Measurements from ENCODE around the gene AUH.

Gene AUH

DNA sequence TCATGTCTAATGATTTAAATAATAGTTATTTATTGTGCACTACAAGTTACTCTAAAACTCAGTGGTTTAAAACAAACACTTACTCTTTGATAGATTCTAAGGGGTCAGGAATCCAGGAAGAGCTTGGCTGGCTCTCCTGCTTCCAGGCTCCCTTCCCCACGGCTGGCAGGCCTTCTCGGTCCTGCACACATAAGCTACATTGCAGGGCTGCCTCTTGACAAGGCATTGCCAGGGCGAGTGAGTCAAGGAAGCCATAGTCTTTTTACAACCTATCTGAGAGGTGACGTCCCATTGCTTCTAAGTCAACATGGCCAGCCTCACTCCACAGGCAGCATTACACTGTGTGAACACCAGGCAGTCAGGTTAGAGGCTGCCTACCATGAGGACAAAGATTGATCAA is 119.8 kb downstream of the AUH start:
- no peak for DNase-seq

DNA sequence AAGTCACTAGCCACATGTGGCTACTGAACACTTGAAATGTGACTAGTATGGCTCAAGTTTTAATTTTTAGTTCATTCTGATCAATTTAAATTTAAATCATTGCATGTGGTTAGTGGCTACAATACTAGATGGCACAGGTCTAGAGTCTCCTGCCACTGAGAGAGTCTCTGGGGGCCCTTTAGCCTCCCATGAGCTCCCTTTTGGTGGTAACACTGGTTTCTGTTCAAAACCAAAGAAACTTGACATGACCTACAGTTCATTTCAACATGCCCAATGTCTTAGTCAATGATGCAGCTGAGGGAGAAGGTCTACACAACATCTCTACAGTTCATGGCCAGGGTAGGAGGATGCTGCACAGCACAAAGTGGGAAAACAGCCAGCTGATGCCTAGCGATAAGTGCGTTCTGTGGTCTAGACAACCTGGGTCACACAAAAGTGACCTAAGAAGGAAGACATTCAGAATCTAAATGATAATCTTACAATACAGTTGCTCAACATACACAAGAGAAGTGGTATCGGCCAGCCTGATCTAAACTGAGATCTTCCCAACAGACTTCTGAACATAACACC is 121.0 kb downstream of the AUH start:
- no peak for DNase-seq

DNA sequence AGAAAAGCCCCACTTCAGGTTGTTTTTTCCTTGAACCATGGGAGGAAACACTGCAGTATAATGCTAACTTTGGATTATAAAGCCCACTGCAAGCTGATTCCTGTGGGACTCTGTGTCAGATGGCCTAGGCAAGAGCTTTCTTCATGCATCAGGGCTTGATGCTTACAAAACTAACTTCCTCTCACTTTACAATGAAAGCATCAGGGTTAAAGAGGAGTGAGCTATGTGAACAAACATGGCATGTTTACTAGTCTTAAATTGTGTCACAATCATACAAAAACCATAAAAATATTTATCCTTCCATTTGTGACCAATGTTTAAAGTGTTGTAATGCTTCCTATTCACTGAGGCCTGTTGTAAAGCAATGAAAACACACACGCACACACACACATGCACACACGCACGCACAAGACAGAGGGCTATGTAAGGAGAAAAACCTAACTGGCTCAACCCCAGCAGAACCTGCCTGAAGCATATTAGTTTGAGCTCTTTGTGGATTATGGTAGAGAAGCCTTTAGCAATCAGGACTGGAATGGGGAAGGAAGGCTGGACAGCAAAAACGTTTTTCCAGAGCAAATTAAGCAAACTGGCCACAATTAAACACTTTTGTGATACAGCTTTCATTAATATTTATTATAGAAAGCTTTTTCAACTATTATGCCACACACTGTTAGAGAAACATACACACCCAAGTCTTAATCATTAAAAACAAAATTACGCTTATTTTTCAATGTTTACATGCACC is 122.2 kb downstream of the AUH start:
- DNase-seq = no peak

DNA sequence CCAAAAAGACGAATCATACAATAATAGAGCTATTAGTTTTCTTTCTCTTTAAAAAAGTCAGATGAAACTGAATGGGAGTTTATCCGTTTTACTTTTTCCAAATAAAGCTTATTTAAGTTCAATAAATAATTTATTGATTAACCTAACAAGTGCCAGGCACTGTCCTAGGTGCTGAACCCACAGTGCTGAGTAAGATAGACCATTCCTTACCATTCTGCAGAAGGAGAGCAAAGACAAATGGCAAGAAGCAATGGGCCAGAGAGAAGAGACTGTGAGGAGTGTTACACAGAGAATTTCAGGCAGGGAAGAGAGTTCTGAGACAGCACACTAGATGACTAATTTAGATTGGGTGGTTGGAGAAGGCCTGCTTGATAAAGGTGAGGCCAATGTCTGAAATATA is 127.2 kb downstream of the AUH start:
- no peak for DNase-seq

DNA sequence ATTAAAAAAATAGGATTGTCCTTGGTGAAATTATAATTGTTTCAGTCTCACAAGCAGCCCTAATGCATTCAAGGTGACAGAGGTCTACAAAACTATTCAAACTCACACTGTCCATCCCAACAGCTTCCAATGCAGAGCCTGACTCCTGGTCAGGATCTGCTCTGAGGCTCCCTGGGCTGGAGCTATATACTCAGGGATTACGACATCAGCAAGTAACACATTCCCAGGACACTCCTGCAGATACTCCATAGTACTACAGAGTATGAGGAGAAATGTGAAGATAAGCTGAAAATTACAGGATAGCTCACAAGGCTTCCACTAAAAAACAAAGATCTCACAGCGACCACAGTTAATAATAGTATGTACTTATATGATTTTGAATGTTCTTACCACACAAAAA is 130.1 kb downstream of the AUH start:
- no peak for DNase-seq

DNA sequence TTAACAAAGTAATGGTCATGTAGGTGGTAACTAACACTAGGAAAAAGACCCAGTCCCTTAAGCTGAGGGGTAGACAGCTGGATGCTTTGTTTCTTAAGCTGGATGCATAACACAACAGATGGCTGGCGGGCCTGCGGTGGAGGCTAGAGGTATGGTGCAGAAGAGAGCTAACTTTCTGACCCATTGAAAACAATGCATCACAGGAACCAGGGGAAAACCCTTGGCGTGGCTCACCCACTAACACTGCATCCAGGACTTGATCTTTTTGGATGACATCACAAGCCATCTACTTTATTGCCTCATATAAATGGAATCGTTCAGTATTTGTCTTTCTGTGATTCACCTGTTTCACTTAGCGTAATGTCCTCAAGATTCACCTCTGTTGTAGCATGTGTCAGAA is 138.7 kb downstream of the AUH start:
- no peak for DNase-seq

DNA sequence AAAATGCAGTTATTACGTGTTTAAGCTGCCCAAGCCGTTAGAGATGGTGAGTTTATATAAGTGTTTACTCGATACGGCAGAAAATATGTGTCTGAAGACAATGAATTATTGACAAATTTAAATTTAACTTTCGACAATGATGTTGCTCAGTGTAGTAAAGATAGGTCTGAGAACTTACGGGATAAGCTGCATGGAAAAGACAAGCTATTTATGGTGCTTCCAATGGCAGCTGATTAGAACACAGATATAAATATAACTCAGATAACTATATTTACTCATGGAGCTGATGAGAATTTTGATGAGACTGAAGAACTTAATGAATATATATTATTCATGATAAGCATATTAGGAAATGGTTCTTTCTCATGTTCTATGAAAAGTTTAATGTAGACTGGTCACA is 139.3 kb downstream of the AUH start:
- DNase-seq = no peak

DNA sequence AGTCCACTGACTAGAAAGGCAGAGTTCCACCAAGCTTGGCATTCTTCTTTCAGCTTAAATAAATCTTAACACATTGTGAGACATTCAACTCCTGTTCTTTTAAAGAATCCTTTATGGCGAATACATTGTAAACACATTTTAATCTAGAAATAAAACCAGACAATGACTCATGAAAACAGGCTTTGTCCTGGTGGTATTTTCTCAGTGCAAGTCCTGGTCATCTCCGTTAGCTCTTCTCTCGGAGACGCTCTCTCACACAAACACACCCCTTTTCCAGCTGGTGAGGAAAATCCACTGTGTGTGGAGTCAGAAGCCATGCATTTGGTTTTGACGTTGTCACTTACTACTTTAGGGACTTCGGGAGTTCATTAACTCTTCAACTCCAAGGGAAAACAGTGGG is 140.4 kb downstream of the AUH start:
- no peak for DNase-seq

DNA sequence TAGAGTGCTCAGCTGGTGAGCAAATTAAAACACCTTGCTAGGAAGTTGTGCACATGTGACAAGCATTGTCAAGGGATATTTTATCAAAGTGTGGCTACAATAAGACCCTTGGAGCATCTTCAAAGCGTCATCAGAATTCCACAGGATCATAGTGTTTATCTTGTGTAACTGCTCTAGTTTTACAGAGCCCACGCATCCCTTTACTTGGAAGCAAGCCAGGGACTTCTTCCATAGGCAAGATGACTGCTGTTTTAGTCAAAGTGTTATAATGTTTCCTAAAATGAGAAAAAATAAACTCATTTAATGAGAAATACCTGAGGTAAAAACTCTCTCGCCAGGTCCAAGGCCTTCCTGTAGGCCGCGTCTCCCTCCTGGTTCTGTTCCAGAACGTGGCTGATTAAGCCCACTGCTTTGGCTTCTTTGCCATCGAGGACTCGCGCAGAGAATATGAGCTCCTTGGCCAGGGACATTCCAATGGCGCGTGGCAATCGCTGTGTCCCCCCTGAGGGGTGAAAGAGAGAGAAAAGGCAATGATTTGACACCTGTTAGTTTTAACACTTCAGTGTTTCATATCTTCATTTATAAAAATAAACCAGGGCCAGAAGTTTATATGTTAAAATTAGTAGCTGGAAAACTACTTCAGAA is 141.1 kb downstream of the AUH start:
- no peak for DNase-seq

DNA sequence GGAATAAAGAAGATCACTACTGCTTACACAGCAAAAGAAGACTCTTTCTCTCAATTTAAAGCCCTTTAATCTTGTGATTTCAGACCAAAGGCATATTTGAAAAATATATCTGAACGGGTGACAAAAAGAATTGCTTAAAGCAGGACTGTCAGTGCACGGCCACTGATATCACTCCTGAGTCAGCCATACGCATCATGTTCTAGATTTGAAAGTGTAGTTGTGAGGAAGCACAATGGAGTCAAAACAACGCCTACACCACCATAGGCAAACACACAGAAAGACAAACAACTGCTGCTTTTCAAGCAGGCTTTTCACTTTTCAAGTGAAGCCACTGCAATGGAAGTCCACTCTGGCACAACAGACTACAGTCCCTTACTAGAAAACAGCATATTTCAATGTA is 141.7 kb downstream of the AUH start:
- no peak for DNase-seq

DNA sequence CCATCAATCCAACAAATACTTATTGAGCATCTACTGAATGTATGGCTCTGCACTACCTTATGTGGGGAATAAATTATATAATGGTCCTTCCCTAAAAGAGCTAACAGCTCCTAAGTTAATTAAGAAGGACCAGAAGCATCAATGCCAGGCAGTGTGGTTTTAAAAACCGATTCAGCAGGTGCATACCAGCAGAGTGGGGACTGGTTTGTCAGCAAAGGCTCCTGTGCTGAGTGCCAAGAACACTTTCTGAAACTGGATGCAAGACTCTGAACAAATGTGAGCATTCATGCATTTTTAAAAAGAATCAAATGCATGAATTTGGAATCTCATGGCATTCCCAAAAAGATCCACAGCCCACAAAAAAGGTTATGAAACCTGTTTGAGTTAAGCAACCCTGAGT is 142.2 kb downstream of the AUH start:
- no peak for DNase-seq

DNA sequence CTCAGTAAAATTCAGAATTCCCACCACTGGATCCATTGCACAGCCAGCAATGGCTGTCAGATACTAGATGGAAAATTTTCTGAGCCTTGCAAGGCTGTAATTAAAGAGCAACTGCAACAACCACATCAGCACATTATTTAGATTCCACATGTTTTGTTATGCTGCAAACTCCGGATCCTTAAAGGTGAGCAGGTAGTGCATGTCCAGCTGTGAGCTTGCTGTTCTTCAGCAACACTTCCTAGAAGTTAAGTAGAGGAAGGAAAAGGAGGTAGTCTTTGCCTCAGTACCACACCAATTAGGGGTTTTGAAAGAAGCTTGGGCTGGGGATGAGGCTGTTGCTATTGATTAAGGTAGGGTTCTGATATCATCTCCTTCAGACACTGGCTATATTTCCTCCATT is 144.3 kb downstream of the AUH start:
- no peak for DNase-seq

DNA sequence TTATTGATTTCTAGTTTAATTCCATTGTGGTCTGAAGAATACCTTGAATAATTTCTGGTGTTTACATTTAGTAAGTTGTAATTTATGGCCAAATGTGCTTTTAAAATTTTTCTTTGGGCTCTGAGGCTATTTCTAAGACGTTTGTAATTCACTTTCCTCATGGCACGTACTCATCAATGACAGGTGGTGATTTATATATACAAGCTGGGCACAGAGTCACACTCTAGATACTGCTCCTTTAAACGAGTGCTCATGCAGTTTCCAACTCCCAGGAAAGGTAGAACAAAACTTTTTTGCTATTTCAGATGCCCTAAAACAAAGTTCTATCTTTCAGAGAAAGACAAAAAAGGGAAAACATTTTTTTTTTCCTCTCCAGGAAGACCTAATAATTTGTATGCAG is 146.9 kb downstream of the AUH start:
- DNase-seq = no peak

DNA sequence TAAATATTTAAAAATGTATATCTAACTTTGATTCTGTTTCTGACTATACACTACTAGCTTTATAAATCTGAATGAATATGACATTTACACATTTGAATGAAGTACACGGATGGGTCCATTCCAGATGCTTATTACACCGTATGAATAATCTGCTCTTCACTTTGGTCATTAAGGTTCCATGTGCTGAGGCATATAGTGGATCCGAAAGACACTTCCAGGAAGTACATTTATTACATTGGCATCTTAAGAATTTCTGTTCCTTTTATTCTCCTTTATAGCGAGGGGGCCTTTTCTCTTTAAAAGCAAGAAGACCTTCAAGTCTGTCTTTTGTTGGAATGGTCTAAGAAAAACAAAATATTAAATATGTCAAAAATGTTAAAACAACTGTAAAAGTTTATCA is 147.6 kb downstream of the AUH start:
- DNase-seq = no peak

DNA sequence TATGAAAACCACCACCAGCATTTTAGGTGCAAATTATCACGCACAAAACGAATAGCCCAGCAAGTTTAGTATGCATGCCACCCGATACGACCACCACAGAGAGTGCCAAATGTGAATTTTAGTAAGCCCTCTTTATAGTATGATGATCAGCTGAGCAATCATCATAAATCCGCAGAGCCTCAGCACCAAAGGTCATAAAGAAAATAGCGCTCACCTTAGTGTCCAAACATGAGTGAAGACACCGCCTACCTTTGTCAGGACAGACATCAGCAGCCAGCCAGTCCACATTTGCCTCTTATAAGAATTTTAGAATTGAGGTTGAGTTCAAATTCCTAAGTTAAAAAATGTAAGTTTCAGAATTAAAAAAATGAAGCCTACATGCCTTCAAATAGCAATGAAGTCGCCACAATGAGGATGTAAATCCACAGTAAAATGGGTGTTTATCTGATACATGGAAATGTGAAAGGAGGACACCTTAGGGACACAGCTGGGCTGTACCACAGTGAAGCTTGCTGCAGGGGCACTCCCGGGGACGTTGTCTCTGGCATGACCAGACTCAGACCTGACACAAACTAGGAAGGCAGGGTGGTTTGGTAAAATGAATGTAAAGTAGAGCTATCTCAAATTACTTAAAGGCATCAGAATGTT is 149.0 kb downstream of the AUH start:
- no peak for DNase-seq

DNA sequence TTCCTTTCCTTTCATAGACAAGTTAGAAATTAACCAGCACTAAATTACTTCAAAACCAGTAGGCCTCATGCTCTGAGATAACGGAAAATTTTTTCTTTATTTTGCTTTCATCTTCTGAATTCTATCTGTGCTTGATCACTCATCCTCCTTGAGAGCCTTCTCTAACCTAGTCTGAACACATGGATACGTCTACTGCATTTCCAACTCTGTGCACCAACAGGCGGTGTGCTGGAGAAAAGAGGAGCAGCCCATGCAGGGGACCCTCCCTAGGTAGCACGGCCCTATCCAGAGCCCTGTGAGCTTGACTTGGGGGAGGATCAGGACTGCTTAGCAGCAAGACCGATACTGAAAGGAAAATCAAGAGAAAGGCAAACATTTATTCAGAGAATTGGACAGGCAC is 149.8 kb downstream of the AUH start:
- DNase-seq = no peak

DNA sequence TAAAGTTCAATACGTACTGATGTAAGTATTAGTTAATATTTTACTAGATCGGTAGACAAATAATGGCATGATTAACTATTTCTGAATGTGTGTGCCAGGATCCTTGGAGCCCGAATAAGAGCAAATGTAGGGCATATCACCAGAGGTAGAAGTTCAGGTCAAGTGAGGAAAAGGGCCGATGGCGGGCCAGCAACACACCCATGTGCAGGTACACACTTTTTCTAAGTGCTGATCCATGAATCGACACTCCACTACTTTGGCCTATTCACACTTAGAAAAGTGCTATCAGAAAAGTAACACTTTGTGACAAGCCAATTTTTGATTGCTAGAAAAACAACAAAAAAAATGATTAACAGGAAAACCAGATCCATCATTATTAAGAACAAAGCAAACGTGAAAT is 150.3 kb downstream of the AUH start:
- DNase-seq = no peak

DNA sequence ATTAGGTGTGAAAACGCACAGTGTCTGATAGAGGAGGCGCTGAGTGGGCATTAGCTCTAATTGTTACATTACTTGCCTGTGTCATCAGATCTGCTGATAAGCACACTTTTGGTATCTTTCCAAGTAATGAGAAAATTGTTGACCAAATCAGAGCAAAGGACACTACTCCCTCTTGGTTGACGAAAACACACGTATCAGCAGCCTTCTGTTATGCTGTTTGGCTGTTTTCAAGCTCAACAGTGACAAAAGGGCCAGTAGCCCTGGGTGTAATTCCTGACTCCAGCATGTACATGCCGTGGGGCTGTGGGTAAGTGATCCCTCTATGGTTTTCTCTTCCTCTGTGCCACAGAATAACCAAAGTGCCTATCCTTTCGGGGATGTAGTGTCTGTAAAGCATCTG is 151.4 kb downstream of the AUH start:
- DNase-seq = no peak

DNA sequence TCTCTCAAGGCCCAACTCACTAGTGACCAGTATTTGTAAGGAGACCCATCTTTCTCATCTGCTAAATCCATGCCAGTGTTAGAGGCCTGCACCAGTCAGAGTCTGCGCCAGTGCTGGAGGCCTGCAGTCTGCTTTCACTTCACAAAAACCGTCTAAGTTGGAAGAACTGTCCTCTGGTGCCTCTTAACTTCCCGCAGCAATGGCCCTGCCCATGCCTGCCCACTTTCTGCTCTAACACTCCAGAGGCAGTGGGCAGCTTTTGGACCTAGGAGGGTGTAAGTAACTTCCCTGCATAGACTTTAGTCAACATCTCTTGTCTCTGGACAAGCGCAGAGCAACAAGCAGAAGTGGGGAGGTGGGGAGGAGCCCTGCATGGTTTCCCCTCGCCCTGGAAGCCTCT is 152.9 kb downstream of the AUH start:
- no peak for DNase-seq

DNA sequence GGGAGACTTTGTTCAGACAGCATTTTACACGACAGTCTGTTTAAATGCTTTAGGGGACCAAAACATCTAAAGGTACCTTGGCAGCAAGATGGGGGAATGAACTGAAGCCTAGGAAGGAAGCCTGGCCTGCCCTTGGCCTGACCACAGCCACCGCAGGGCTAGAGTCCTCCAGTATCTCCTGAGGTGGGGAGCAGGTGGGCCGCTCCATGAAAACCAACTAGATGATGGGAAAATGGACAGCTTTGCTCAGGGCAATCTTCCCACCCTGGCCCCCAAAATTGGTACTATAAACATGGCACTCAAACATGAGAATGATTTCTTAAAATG is 153.3 kb downstream of the AUH start:
- no peak for DNase-seq

DNA sequence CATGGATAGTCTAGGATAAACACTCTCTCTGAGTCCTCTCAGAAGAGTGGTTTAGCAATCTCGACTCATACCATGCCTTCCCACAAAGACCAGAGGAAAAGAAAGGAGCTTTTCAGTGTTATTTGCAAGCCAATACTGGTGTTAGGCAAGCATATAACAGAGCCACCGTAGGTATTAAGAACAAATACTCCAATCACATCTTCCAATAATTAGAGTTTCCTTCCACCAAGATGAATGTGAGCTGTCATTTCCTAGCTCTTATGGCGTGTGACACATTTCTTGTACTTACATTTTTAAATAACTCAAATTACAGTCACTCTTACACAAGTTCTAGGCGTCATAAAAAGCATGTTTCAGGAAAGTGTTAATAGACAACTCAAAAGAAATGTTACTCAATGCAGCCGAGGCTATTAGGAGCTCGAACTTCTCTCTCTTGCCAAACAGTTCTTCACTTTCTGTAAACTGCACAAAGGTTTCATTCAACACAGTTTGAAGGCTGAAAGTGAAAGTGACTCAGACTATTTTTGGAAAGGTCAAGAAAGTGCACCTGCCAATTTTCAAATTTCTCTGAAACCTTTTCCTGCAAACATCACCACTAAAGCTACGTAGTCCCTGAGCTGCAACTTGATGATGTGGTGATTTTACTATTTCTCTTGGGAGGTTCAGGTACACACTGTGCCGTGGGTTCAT is 153.8 kb downstream of the AUH start:
- no peak for DNase-seq

DNA sequence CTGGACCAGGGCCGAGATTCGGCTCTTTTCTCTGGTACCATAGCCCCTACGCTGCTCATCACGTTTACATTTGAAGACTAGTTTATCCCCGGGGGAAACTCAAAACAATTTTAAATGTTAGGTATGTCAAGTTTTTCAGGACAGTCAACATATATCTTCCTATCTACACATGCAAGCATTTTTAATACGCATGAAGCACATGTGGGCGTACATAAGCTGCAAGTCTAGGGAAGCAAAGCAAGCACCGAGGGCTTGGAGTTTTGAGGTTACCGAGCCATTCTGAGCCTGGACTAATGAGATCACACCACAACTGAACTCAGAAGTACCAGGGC is 154.4 kb downstream of the AUH start:
- DNase-seq = no peak

DNA sequence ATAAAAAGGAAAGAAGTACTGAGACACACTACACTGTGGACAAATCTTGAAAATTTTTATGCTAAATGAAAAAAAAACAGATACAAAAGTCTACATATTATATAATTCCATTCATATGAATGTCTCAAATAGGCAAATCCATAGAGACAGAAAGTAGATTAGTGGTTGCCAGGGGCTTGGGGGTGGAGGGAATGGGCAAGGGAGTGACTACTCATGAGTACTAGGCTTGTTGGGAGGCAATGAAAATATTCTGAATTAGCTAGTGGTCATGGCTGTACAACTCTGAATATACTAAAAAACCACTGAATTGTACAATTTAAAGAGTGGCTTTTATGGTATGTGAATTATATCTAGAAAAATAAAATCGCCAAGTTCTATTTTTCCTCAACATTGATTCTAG is 154.9 kb downstream of the AUH start:
- DNase-seq = no peak

DNA sequence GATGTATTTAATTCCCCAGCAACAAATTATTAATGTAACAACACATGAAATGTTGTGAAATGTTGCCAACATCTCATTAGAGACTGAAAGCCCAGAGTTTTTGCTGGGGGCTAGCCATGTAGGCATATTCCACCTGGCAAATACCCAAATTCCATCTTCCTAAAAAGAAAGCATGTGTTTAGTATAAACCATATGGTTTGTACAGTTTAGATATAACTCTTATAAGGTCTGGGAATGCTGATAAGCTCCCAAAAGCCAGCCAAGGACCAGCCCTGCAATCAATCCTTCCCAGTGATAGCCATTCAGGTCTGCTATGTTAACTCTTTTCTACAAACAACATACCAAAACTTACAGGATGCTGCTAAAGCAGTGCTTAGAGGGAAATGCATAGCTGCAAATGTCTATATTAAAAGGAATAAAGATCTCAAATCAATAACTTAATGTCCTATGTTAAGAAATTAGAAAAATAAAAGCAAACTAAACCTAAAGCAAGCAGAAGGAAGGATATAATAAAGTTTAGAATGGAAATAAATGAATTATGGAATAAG is 158.9 kb downstream of the AUH start:
- DNase-seq = no peak
